A549 (cell line): ENCODE results near the gene FBLN5. TPM values are rescaled to one million over a fixed set of nuclear protein-coding genes. Genes with fewer than 3 reads are reported as not detected.

Experiments used
- ATAC-seq, 2 experiments: fragments of 200-7000 bp in 1 of 2; fragments of >200 bp in 1 of 2; cut with Nextera tagmentation in 1 of 2; cut with Tn5 transposase in 1 of 2; 3 replicates each; pipeline versions ENCODE4 v1.8.0 to v1.9.1; 2018 to 2020; ENCODE audit warnings: mild to moderate bottlenecking in 1 of 2, moderate library complexity in 1 of 2
- CTCF ChIA-PET: fragments of 300-600 bp; sonication (Branson Sonifier 250); formaldehyde crosslinking; extraction: SDS; loops from one replicate; lab custom pipeline; 2021; ENCODE audit warnings: antibody characterized with exemption, inconsistent platforms; lab: Yijun Ruan, JAX
- POLR2A ChIA-PET: fragments of 350-600 bp; formaldehyde crosslinking; extraction: SDS; loops from one replicate; lab custom pipeline; 2021; ENCODE audit warnings: antibody characterized with exemption, inconsistent platforms; lab: Yijun Ruan, JAX
- DNase-seq, 2 experiments: peaks; one replicate each; pipeline versions ENCODE4 v3.0.0 to v3.0.0-alpha.2; 2011 to 2016; ENCODE audit warnings: low read depth in 1 of 2, low spot score in 1 of 2
- FAIRE-seq: peaks from 2 replicates; lab custom pipeline; 2011; peaks lifted over from hg19 to GRCh38; lab: Jason Lieb, UNC
- H3K27ac ChIP-seq, 2 experiments: fragments of >200 bp; sonication (Bioruptor Twin); formaldehyde crosslinking; 3 replicates each; pipeline ENCODE4 v1.5.1; 2016 to 2017
- H3K4me1 ChIP-seq: fragments of >200 bp; sonication (Bioruptor Twin); formaldehyde crosslinking; 3 replicates; pipeline ENCODE4 v1.6.1; 2016
- H3K4me2 ChIP-seq: fragments of >200 bp; sonication (Bioruptor Twin); formaldehyde crosslinking; 3 replicates; pipeline ENCODE4 v1.6.1; 2016
- H3K4me3 ChIP-seq: fragments of >200 bp; sonication (Bioruptor Twin); formaldehyde crosslinking; 3 replicates; pipeline ENCODE4 v1.5.1; 2016
- H3K9me3 ChIP-seq: fragments of >200 bp; sonication (Bioruptor Twin); formaldehyde crosslinking; 3 replicates; pipeline ENCODE4 v1.6.1; 2016
- CEBPB ChIP-seq, 2 experiments: fragments of >200 bp in 1 of 2; sonication (Bioruptor Twin) in 1 of 2; formaldehyde crosslinking in 1 of 2; IDR thresholded peaks; 2 replicates each; pipeline ENCODE4 v1.6.1; 2012 to 2016
- CHD2 ChIP-seq: fragments of 150-350 bp; IDR thresholded peaks from 2 replicates; pipeline ENCODE4 v1.6.1; 2014; ENCODE audit warnings: low read length; ENCODE audit not compliant: partially characterized antibody
- EHMT2 ChIP-seq: fragments of 200-600 bp; sonication (generic); IDR thresholded peaks from 2 replicates; pipeline ENCODE4 v1.6.1; 2016; ENCODE audit warnings: antibody characterized with exemption, low read depth, mild to moderate bottlenecking, moderate library complexity
- EP300 ChIP-seq, 2 experiments: fragments of >200 bp; sonication (Bioruptor Twin); formaldehyde crosslinking; IDR thresholded peaks; 2 replicates in 1 of 2; 3 replicates in 1 of 2; pipeline ENCODE4 v1.6.1; 2016 to 2017
- ESRRA ChIP-seq: fragments of 150-350 bp; IDR thresholded peaks from 2 replicates; pipeline ENCODE4 v1.6.1; 2014; ENCODE audit warnings: mild to moderate bottlenecking, low read length, borderline replicate concordance
- FOSB ChIP-seq: fragments of 250-450 bp; sonication (Bioruptor Pico); IDR thresholded peaks from 2 replicates; pipeline ENCODE4 v1.5.0; 2020; ENCODE audit warnings: mild to moderate bottlenecking, moderate library complexity
- FOXS1 ChIP-seq: fragments of 250-450 bp; sonication (Bioruptor Pico); IDR thresholded peaks from 2 replicates; pipeline ENCODE4 v1.5.0; 2020; ENCODE audit warnings: mild to moderate bottlenecking, moderate library complexity
- GATA3 ChIP-seq: IDR thresholded peaks from 2 replicates; pipeline ENCODE4 v1.6.1; 2012; ENCODE audit warnings: borderline replicate concordance
- HEYL ChIP-seq: fragments of 250-450 bp; sonication (Bioruptor Pico); IDR thresholded peaks from 2 replicates; pipeline ENCODE4 v1.8.0; 2021; ENCODE audit warnings: mild to moderate bottlenecking, moderate library complexity
- HOXA7 ChIP-seq: fragments of 250-450 bp; sonication (Bioruptor Pico); IDR thresholded peaks from 2 replicates; pipeline ENCODE4 v1.5.0; 2020; ENCODE audit warnings: mild to moderate bottlenecking, moderate library complexity
- JUNB ChIP-seq: fragments of >200 bp; sonication (Bioruptor Twin); formaldehyde crosslinking; IDR thresholded peaks from 2 replicates; pipeline ENCODE4 v1.6.1; 2016
- KDM5A ChIP-seq: fragments of 200-600 bp; sonication (generic); IDR thresholded peaks from 2 replicates; pipeline ENCODE4 v1.6.1; 2016; ENCODE audit warnings: antibody characterized with exemption, mild to moderate bottlenecking
- MAFK ChIP-seq: fragments of 450-650 bp; IDR thresholded peaks from 2 replicates; pipeline ENCODE4 v1.6.1; 2014; ENCODE audit not compliant: partially characterized antibody
- POLR2AphosphoS2 ChIP-seq: conservative IDR thresholded peaks from 2 replicates; pipeline ENCODE4 v1.6.1; 2012; ENCODE audit warnings: low read length, improper control_type of control experiment, inconsistent platforms
- RFX5 ChIP-seq: fragments of 450-650 bp; IDR thresholded peaks from 2 replicates; pipeline ENCODE4 v1.7.1; 2014; ENCODE audit warnings: antibody characterized with exemption, mild to moderate bottlenecking, moderate library complexity
- TFCP2L1 ChIP-seq: fragments of 250-450 bp; sonication (Bioruptor Pico); IDR thresholded peaks from 2 replicates; pipeline ENCODE4 v1.5.0; 2021; ENCODE audit warnings: mild to moderate bottlenecking
- ZC3H11A ChIP-seq: fragments of 450-650 bp; IDR thresholded peaks from 2 replicates; pipeline ENCODE4 v1.6.1; 2014; ENCODE audit warnings: antibody characterized with exemption, mild to moderate bottlenecking
- ZSCAN20 ChIP-seq: fragments of 250-450 bp; sonication (Bioruptor Pico); IDR thresholded peaks from 2 replicates; pipeline ENCODE4 v1.8.0; 2022; ENCODE audit warnings: mild to moderate bottlenecking, moderate library complexity
- WGBS: methylation state at CpG from one replicate; pipeline ENCODE4 v1.1.6; 2017; ENCODE audit errors: missing lambda C conversion rate; 5-methylcytosine and 5-hydroxymethylcytosine counted together
- polyA plus RNA-seq, 4 experiments: library from polyadenylated mRNA; depleted of rRNA in 3 of 4; stranded (reverse); fragments of >200 nt; fragmentation: RNase III in 1 of 4; extraction: RNeasy Plus Mini Kit Qiagen cat#74134 plus additional on column Dnase treatment in 1 of 4; gene quantifications; 2 replicates in 3 of 4; 3 replicates in 1 of 4; pipeline ENCODE4 v1.2.3, GENCODE V29; 2011 to 2017
- TF ChIP-seq, protein P1 (sequence below): IDR thresholded peaks from 2 replicates; pipeline ENCODE4 v1.6.1; 2012
- TF ChIP-seq, protein P2 (sequence below): fragments of 250-450 bp; sonication (Bioruptor Pico); IDR thresholded peaks from 2 replicates; pipeline ENCODE4 v1.5.0; 2020; ENCODE audit warnings: low read depth, mild to moderate bottlenecking, moderate library complexity

The FBLN5 gene
- polyA plus RNA-seq, 2 of the 4 experiments (the other 2 are of a cell fraction) = 0.88 to 1.3 TPM

DNA sequence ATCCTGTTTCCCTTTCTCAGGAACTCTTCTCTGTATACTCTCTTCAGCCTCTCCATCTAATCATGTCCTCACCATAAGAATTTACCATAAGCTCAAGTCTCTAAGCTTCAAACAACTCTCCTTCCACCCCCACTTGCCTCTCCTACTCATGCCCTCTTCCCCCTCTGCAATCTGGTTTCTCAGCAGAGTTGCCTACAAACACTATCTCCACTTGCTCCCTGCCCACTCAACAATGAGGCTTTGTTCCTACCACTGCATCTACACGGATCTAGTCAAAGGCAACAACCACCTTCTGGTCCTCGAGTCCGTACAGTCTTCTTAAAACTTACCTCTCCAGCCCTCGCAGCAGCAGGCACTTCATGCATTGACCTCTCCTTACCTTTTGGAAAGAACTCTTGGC is 17.2 kb upstream of the FBLN5 start:
- no peak overlapping the region; a peak in 1 of 6 replicates for H3K27ac ChIP-seq
- 96% methylated on average over 4 of the region's 4 CpGs for WGBS
- POLR2A ChIA-PET = no interaction called here
- DNase-seq = no peak
- no peaks in the 10 kb centered on the region for H3K4me1 ChIP-seq
- ATAC-seq = no peak
- no peaks in the 10 kb centered on the region for H3K9me3 ChIP-seq
- no peak for FAIRE-seq
- H3K4me2 ChIP-seq = no peak overlapping the region
- TF ChIP-seq ZSCAN20 (CRISPR knock-in tag) (no peak), MAFK (no peak), POLR2AphosphoS2 (no peak), HEYL (CRISPR knock-in tag) (no peak), CHD2 (no peak), ESRRA (no peak), ZC3H11A (no peak), RFX5 (no peak), EP300 (IDR thresholded peaks at IDR 0.05) (no peak), HOXA7 (CRISPR knock-in tag) (no peak)
- CTCF ChIA-PET = interaction anchor here (1.6 kb wide), 1 partner anchor 53 kb away, joined by 3 read pairs; no protein-coding TSS in a partner anchor
- no peak overlapping the region for H3K4me3 ChIP-seq

DNA sequence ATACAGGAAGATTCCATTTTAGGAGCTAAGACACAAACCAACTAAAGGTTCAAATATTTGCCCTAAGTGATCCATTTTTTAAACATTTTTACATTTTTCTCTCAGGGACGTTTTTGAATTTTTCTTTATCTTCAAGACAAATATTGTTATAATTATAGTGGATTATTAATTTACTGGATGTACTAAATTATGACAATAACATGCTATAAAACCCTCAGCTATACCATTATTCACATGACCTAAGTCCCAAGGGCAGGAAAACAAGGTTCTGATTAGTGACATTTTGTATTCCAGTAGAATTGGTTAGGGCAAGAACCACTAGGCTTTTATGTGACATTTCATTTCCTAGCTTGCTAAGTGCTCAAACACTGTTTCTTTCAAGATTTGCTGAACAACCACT is 16.5 kb upstream of the FBLN5 start:
- POLR2A ChIA-PET = no interaction called here
- H3K4me1 ChIP-seq = no peaks in the 10 kb centered on the region
- no peak for FAIRE-seq
- CTCF ChIA-PET = interaction anchor here (1.6 kb wide), 1 partner anchor 53 kb away, joined by 3 read pairs; no protein-coding TSS in a partner anchor
- H3K4me2 ChIP-seq = no peak overlapping the region
- no peaks in the 10 kb centered on the region for H3K9me3 ChIP-seq
- WGBS = 41% methylated on average over 1 of the region's 1 CpG
- no peak for TF ChIP-seq FOXS1 (CRISPR knock-in tag)
- no peak for TF ChIP-seq HOXA7 (CRISPR knock-in tag)
- TF ChIP-seq GATA3 = no peak
- TF ChIP-seq, protein P1, sequence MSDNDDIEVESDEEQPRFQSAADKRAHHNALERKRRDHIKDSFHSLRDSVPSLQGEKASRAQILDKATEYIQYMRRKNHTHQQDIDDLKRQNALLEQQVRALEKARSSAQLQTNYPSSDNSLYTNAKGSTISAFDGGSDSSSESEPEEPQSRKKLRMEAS = no peak
- TF ChIP-seq FOSB (CRISPR knock-in tag) = no peak
- TF ChIP-seq EHMT2 = no peak
- TF ChIP-seq CEBPB (IDR thresholded peaks at IDR 0.05) = no peak
- TF ChIP-seq JUNB = no peak
- no peak for TF ChIP-seq EP300 (IDR thresholded peaks at IDR 0.05)
- TF ChIP-seq, protein P2, sequence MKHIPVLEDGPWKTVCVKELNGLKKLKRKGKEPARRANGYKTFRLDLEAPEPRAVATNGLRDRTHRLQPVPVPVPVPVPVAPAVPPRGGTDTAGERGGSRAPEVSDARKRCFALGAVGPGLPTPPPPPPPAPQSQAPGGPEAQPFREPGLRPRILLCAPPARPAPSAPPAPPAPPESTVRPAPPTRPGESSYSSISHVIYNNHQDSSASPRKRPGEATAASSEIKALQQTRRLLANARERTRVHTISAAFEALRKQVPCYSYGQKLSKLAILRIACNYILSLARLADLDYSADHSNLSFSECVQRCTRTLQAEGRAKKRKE (CRISPR knock-in tag) = no peak
- TF ChIP-seq, all 56 proteins: peak for 0
- Histone ChIP-seq H3K4me3 (no peak overlapping the region), H3K27ac (no peak overlapping the region; a peak in 1 of 6 replicates)
- no peak for DNase-seq
- no peak for ATAC-seq

DNA sequence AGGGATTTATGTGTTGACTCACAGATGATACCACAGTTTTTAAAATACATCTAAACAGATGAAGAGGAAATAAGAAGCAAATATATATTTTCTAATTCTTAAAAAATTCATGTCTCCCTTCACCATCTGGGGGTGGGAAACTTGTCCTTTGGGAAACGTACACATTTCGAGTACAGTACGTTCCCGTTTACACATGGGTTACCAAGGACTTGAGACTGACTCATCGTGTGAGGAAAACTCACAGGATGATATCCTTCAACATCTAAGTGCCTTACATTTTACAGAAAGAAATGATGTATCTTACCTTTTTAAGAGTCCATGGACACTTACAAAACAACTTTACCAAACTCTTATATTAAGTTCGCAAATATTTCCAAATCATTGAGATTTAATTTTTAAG is 16.0 kb upstream of the FBLN5 start:
- H3K27ac ChIP-seq = no peak overlapping the region; a peak in 1 of 6 replicates
- no peak overlapping the region for H3K4me3 ChIP-seq
- CTCF ChIA-PET = interaction anchor here (1.6 kb wide), 1 partner anchor 52 kb away, joined by 3 read pairs; no protein-coding TSS in a partner anchor
- H3K4me2 ChIP-seq = no peak overlapping the region
- no peaks in the 10 kb centered on the region for H3K9me3 ChIP-seq
- POLR2A ChIA-PET = no interaction called here
- WGBS = 87% methylated on average over 6 of the region's 6 CpGs
- DNase-seq (no peak), FAIRE-seq (no peak), ATAC-seq (no peak)
- no peak for TF ChIP-seq FOXS1 (CRISPR knock-in tag)
- no peaks in the 10 kb centered on the region for H3K4me1 ChIP-seq

DNA sequence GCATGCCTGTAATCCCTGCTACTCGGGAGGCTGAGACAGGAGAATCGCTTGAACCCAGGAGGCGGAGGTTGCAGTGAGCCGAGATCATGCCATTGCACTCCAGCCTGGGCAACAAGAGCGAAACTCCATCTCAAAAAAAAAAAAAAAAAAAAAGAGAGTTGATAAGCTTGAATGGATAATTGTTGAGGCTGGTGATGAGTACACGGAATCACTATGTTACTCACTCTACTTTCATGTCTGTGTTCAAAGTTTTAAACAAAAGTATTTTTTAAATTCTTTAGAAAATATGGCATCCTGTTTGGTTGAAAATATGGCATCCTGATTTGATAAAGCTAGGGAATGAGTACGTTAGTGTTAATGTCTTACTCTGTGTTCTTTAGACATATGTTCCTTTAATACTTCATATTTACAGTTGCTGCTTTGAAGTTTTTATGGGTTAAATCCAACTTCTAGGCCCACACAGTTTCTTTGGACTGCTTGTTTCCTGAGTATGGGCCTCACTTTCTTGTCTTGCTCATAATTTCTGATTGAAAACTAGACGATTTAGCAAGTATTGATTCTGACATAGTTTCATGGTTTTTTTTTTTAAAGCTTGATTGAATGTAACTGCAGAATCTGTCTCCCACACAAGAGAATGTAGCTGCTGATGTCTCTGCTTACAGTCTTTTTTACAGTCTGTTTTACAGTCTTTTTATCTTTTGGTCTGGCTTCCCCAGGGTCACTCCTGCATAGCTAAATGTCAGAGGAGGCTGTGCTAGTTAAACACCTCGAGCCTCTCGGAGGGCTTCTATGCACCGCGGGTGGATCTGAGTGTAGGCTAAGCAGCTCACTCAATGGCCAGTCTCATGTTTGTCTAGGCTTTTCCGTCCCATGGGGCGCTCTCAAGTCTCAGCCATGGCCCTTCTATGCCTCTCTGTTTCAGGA is 14.1 kb upstream of the FBLN5 start:
- DNase-seq = no peak
- no peak for FAIRE-seq
- CTCF ChIA-PET = interaction anchor here (0.8 to 1.6 kb wide), 3 partner anchors 11 to 45 kb away, joined by 3 to 5 read pairs (median 3); no protein-coding TSS in a partner anchor
- no peak for TF ChIP-seq TFCP2L1 (CRISPR knock-in tag)
- TF ChIP-seq KDM5A = no peak
- TF ChIP-seq, all 56 proteins: peak for 0
- no peak overlapping the region for H3K27ac ChIP-seq
- H3K4me1 ChIP-seq = no peaks in the 10 kb centered on the region
- POLR2A ChIA-PET = no interaction called here
- no peak; a peak in 1 of 6 replicates for ATAC-seq
- no peak overlapping the region for H3K4me2 ChIP-seq
- 77% methylated on average over 14 of the region's 14 CpGs for WGBS
- no peak overlapping the region for H3K4me3 ChIP-seq
- H3K9me3 ChIP-seq = no peaks in the 10 kb centered on the region
